Measurements from ENCODE around the gene LRRN1.

DNA sequence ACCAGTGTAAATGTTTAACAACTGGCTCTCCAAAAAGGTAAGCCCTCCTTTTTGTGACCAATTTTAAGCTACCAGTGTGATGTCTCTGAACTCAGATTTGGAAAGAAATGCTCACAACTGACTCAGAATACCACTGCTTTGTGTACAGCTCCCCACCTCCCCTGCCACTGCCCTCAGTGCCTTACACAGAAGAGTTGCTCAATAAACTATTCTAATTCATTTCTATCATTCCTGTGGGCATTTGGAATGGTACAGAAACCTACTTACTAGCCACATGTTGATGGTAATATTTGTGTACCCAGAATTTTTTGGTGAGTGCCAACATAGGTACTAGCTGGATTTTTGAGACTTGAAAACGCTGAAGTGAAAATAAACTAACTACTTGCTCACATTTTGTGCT is 16.0 kb downstream of the LRRN1 start:
- TF ChIP-seq, protein P1, sequence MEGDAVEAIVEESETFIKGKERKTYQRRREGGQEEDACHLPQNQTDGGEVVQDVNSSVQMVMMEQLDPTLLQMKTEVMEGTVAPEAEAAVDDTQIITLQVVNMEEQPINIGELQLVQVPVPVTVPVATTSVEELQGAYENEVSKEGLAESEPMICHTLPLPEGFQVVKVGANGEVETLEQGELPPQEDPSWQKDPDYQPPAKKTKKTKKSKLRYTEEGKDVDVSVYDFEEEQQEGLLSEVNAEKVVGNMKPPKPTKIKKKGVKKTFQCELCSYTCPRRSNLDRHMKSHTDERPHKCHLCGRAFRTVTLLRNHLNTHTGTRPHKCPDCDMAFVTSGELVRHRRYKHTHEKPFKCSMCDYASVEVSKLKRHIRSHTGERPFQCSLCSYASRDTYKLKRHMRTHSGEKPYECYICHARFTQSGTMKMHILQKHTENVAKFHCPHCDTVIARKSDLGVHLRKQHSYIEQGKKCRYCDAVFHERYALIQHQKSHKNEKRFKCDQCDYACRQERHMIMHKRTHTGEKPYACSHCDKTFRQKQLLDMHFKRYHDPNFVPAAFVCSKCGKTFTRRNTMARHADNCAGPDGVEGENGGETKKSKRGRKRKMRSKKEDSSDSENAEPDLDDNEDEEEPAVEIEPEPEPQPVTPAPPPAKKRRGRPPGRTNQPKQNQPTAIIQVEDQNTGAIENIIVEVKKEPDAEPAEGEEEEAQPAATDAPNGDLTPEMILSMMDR (conservative IDR thresholded peaks at IDR 0.05 in 1 of 2, IDR thresholded peaks at IDR 0.05 in 1 of 2; ENCODE audit: low read depth in 1 of 2, low read length in 2 of 2): no peak
- TF ChIP-seq EZH2 (IDR thresholded peaks at IDR 0.05; ENCODE audit: low read length, missing control alignments): no peak

All from fibroblast of lung (primary cell).